Fibroblast of lung (primary cell): ENCODE data around the gene BMPR1B. TPM values are rescaled to one million over a fixed set of nuclear protein-coding genes. Genes with fewer than 3 reads are reported as not detected.
A peak's percentile ranks its signal among the peaks of the same experiment; 100 is the strongest.

Source experiments
- DNase-seq, 2 donors: peaks; one replicate each; pipeline versions ENCODE4 v3.0.0 to v3.0.0-alpha.2; 2010; ENCODE audit warnings: low read depth in 2 of 2
- H2AFZ ChIP-seq: 2 replicates; pipeline ENCODE4 v1.5.1; 2012; ENCODE audit warnings: low read length, control low read depth, inconsistent platforms
- H3K27ac ChIP-seq: 2 replicates; pipeline ENCODE4 v1.5.1; 2011; ENCODE audit warnings: low read length, control low read depth; ENCODE audit not compliant: insufficient read depth
- H3K27me3 ChIP-seq: 2 replicates; pipeline ENCODE4 v1.5.1; 2011; ENCODE audit warnings: mild to moderate bottlenecking, low read length; ENCODE audit not compliant: control insufficient read depth, insufficient read depth
- H3K36me3 ChIP-seq: 2 replicates; pipeline ENCODE4 v1.5.1; 2011; ENCODE audit warnings: low read length; ENCODE audit not compliant: control insufficient read depth, insufficient read depth
- H3K4me1 ChIP-seq: 2 replicates; pipeline ENCODE4 v1.5.1; 2011; ENCODE audit warnings: low read length; ENCODE audit not compliant: control insufficient read depth, insufficient read depth; ENCODE audit errors: extremely low read depth
- H3K4me2 ChIP-seq: 2 replicates; pipeline ENCODE4 v1.5.1; 2011; ENCODE audit warnings: low read length, control low read depth; ENCODE audit not compliant: insufficient read depth; ENCODE audit errors: extremely low read depth
- H3K4me3 ChIP-seq, 4 experiments: fragments of 200-600 bp in 1 of 4; sonication (generic) in 1 of 4; replicated peaks in 1 of 4; 2 replicates each; pipeline ENCODE4 v1.5.1; 2011 to 2016; ENCODE audit warnings: low read length in 4 of 4, low read depth in 3 of 4, mild to moderate bottlenecking in 3 of 4, control low read depth in 2 of 4, inconsistent platforms in 1 of 4, mixed read lengths in 1 of 4; ENCODE audit not compliant: insufficient read depth in 1 of 4; ENCODE audit errors: control extremely low read depth in 1 of 4
- H3K79me2 ChIP-seq: 2 replicates; pipeline ENCODE4 v1.5.1; 2012; ENCODE audit warnings: mild to moderate bottlenecking, low read length, inconsistent platforms; ENCODE audit not compliant: control insufficient read depth, insufficient read depth
- H3K9ac ChIP-seq: 2 replicates; pipeline ENCODE4 v1.5.1; 2011; ENCODE audit warnings: mild to moderate bottlenecking, low read length, control low read depth; ENCODE audit not compliant: insufficient read depth
- H3K9me3 ChIP-seq: 2 replicates; pipeline ENCODE4 v1.5.1; 2012; ENCODE audit warnings: low read depth, low read length; ENCODE audit not compliant: control insufficient read depth, insufficient read depth
- H4K20me1 ChIP-seq: 2 replicates; pipeline ENCODE4 v1.5.1; 2011; ENCODE audit warnings: low read length; ENCODE audit not compliant: control insufficient read depth, insufficient read depth; ENCODE audit errors: extremely low read depth
- CTCF ChIP-seq, 2 donors: IDR thresholded peaks in 1 of 2; conservative IDR thresholded peaks in 1 of 2; 1 replicate in 1 of 2; 2 replicates in 1 of 2; pipeline ENCODE4 v1.5.1; 2011 to 2012; ENCODE audit warnings: low read length in 2 of 2, control low read depth in 1 of 2, inconsistent platforms in 1 of 2, low read depth in 1 of 2, mild to moderate bottlenecking in 1 of 2
- EZH2 ChIP-seq: IDR thresholded peaks from 2 replicates; pipeline ENCODE4 v1.5.1; 2012; ENCODE audit warnings: low read length, control low read depth, mild to moderate bottlenecking; ENCODE audit errors: missing control alignments
- polyA plus RNA-seq, 2 donors: library from polyadenylated mRNA; depleted of rRNA in 1 of 2; stranded (reverse) in 1 of 2; unstranded in 1 of 2; fragments of >200 nt; gene quantifications; 2 replicates each; pipeline ENCODE4 v1.2.1, GENCODE V29; 2011 to 2012; ENCODE audit warnings: missing spikeins in 1 of 2
- total RNA-seq: library from RNA; depleted of rRNA; stranded (reverse); fragments of >200 nt; gene quantifications from 2 replicates; pipeline ENCODE4 v1.2.1, GENCODE V29; 2014

BMPR1B gene
- total and polyA plus RNA-seq, 2 donors (not counting 1 experiment from before 2014, with no cell fraction given), result 0.17 to 0.45 TPM

GRCh38 chr4:95073646-95074045 is 315.9 kb downstream of the BMPR1B start:
- Histone ChIP-seq H3K27ac (no peak overlapping the region), H2AFZ (no peak overlapping the region), H4K20me1 (no peaks in the 10 kb centered on the region), H3K9me3 (no peaks in the 10 kb centered on the region), H3K4me2 (no peak overlapping the region), H3K36me3 (no peaks in the 10 kb centered on the region), H3K4me1 (no peaks in the 10 kb centered on the region), H3K9ac (no peak overlapping the region), H3K79me2 (no peaks in the 10 kb centered on the region), H3K27me3 (no peaks in the 10 kb centered on the region), H3K4me3 (no peak overlapping the region)
- TF ChIP-seq EZH2, result no peak
- no peak for DNase-seq

- no peak overlapping the region for H2AFZ ChIP-seq
- no peaks in the 10 kb centered on the region for H3K4me1 ChIP-seq
- H3K4me2 ChIP-seq, result no peak overlapping the region
- no peaks in the 10 kb centered on the region for H3K36me3 ChIP-seq
- H3K27me3 ChIP-seq, result no peaks in the 10 kb centered on the region
- TF ChIP-seq CTCF (conservative IDR thresholded peaks at IDR 0.05 in 1 of 2, IDR thresholded peaks at IDR 0.05 in 1 of 2; ENCODE audit: low read depth in 1 of 2, low read length in 2 of 2), result no peak
- no peak for TF ChIP-seq EZH2
- H4K20me1 ChIP-seq, result no peaks in the 10 kb centered on the region
- no peak overlapping the region for H3K4me3 ChIP-seq
- no peaks in the 10 kb centered on the region for H3K9me3 ChIP-seq
- no peak overlapping the region for H3K27ac ChIP-seq
- peak; percentile 9 to 27 for DNase-seq
- no peaks in the 10 kb centered on the region for H3K79me2 ChIP-seq
- no peak overlapping the region for H3K9ac ChIP-seq
Observed at GRCh38 chr4:95077864-95078263, 320.1 kb downstream of the BMPR1B start.

GRCh38 chr4:95080969-95081368 is 323.2 kb downstream of the BMPR1B start:
- DNase-seq, result no peak
- Histone ChIP-seq H3K4me3 (no peak overlapping the region), H3K27ac (no peak overlapping the region), H3K79me2 (no peaks in the 10 kb centered on the region), H3K9ac (no peak overlapping the region), H2AFZ (no peak overlapping the region), H4K20me1 (no peaks in the 10 kb centered on the region), H3K4me2 (no peak overlapping the region), H3K36me3 (no peaks in the 10 kb centered on the region), H3K4me1 (no peaks in the 10 kb centered on the region), H3K9me3 (no peaks in the 10 kb centered on the region), H3K27me3 (no peaks in the 10 kb centered on the region)
- TF ChIP-seq EZH2 (no peak), CTCF (conservative IDR thresholded peaks at IDR 0.05 in 1 of 2, IDR thresholded peaks at IDR 0.05 in 1 of 2; ENCODE audit: low read depth in 1 of 2, low read length in 2 of 2) (no peak)
